GM23338 (cell line): ENCODE data around the gene ZNF860.

Experiments
- CREB1 ChIP-seq: fragments of 250-450 bp; sonication (Bioruptor Pico); IDR thresholded peaks from 2 replicates; pipeline ENCODE4 v1.5.0; 2020; ENCODE audit warnings: low read depth, mild to moderate bottlenecking, moderate library complexity
- CTCF ChIP-seq, 2 experiments: fragments of 200-600 bp in 1 of 2; sonication (generic) in 1 of 2; conservative IDR thresholded peaks; 2 replicates each; pipeline versions ENCODE4 v1.5.1 to v1.6.1; 2016 to 2017; ENCODE audit warnings: antibody characterized with exemption in 2 of 2, low read depth in 2 of 2, mild to moderate bottlenecking in 2 of 2, moderate library complexity in 1 of 2
- EZH2 ChIP-seq: fragments of 200-600 bp; sonication (generic); IDR thresholded peaks from one replicate; pipeline ENCODE4 v1.8.0; 2017; ENCODE audit warnings: antibody characterized with exemption, mild to moderate bottlenecking, low read depth; ENCODE audit not compliant: unreplicated experiment
- EZH2phosphoT487 ChIP-seq: fragments of 200-600 bp; sonication (generic); IDR thresholded peaks from one replicate; pipeline ENCODE4 v1.8.1; 2018; ENCODE audit warnings: antibody characterized with exemption; ENCODE audit not compliant: unreplicated experiment
- NANOG ChIP-seq: IDR thresholded peaks from 2 replicates; pipeline ENCODE4 v1.6.1; 2016; ENCODE audit warnings: antibody characterized with exemption, borderline replicate concordance
- POLR2AphosphoS5 ChIP-seq: IDR thresholded peaks from 2 replicates; pipeline ENCODE4 v1.6.1; 2016; ENCODE audit warnings: antibody characterized with exemption, low read depth
- REST ChIP-seq: IDR thresholded peaks from one replicate; pipeline ENCODE4 v1.6.1; 2018; ENCODE audit warnings: antibody characterized with exemption; ENCODE audit not compliant: unreplicated experiment
- ZNF331 ChIP-seq: fragments of 250-450 bp; sonication (Bioruptor Pico); IDR thresholded peaks from 2 replicates; pipeline ENCODE4 v1.5.0; 2020; ENCODE audit warnings: low read depth, mild to moderate bottlenecking, moderate library complexity

DNA sequence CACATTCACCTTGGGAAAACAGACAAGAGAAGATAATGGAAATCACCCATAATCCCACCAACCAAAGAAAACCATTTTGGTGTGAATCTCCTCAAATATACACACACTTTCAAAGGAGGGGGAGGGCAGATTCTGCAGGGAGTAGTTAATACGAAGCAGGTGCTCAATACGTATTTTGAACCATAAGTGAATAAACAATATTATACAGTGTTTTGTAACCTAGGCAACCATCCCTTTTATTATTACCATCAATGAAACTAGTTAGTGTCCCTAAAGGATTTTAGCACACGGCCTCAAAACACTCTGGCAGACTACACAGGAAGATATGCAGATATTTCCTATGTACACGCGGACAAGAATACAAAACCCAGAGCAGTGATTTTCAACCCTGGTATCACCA, 6.6 kb upstream of the ZNF860 start:
- no peak for TF ChIP-seq CTCF (conservative IDR thresholded peaks at IDR 0.05; ENCODE audit: low read depth in 2 of 2)
- TF ChIP-seq REST: no peak
- no peak for TF ChIP-seq POLR2AphosphoS5
- TF ChIP-seq CREB1 (CRISPR knock-in tag): no peak
- TF ChIP-seq NANOG: no peak
- TF ChIP-seq EZH2: no peak
- TF ChIP-seq EZH2phosphoT487: no peak
- TF ChIP-seq ZNF331 (CRISPR knock-in tag): no peak
